Neuronal stem cell (in vitro differentiated cells): Measurements from ENCODE around the gene CNPY2.

Experiments
- DNase-seq: peaks from one replicate; pipeline ENCODE4 v3.0.0-alpha.2; 2013; ENCODE audit warnings: low spot score
- H2AFZ ChIP-seq: one replicate; pipeline ENCODE4 v1.6.1; 2013; ENCODE audit warnings: mild to moderate bottlenecking, low read length, inconsistent platforms
- H2AK5ac ChIP-seq: 2 replicates; pipeline ENCODE4 v1.6.1; 2013; ENCODE audit warnings: low read depth, mild to moderate bottlenecking, inconsistent platforms, low read length, moderate library complexity, mixed read lengths
- H2BK120ac ChIP-seq: 2 replicates; pipeline ENCODE4 v1.6.1; 2013; ENCODE audit warnings: low read depth, mild to moderate bottlenecking, inconsistent platforms, low read length, moderate library complexity, mixed read lengths
- H2BK12ac ChIP-seq: one replicate; pipeline ENCODE4 v1.6.1; 2013; ENCODE audit warnings: low read length, inconsistent platforms
- H2BK15ac ChIP-seq: 2 replicates; pipeline ENCODE4 v1.6.1; 2013; ENCODE audit warnings: mild to moderate bottlenecking, low read length, inconsistent platforms, mixed read lengths
- H2BK5ac ChIP-seq: one replicate; pipeline ENCODE4 v1.6.1; 2013; ENCODE audit warnings: inconsistent platforms, mild to moderate bottlenecking, low read length, moderate library complexity
- H3K14ac ChIP-seq: one replicate; pipeline ENCODE4 v1.6.1; 2013; ENCODE audit warnings: low read length, inconsistent platforms
- H3K18ac ChIP-seq: 2 replicates; pipeline ENCODE4 v1.6.1; 2013; ENCODE audit warnings: low read length, inconsistent platforms
- H3K23ac ChIP-seq: 2 replicates; pipeline ENCODE4 v1.6.1; 2013; ENCODE audit warnings: low read depth, mild to moderate bottlenecking, mixed read lengths, low read length, inconsistent platforms; ENCODE audit not compliant: poor library complexity
- H3K27ac ChIP-seq: replicated peaks from 3 replicates; pipeline ENCODE4 v1.5.1; 2013; ENCODE audit warnings: low read length, inconsistent platforms
- H3K27me3 ChIP-seq, 3 experiments: 2 replicates each; pipeline ENCODE4 v1.6.1; 2013; ENCODE audit warnings: low read length in 3 of 3, mild to moderate bottlenecking in 2 of 3, inconsistent platforms in 1 of 3, low read depth in 1 of 3, mixed read lengths in 1 of 3, moderate library complexity in 1 of 3; ENCODE audit not compliant: control insufficient read depth in 3 of 3, insufficient read depth in 3 of 3
- H3K36me3 ChIP-seq, 2 donors: replicated peaks in 1 of 2; 2 replicates each; pipeline ENCODE4 v1.6.1; 2013; ENCODE audit warnings: low read length in 2 of 2; ENCODE audit not compliant: control insufficient read depth in 2 of 2, insufficient read depth in 2 of 2
- H3K4ac ChIP-seq: 2 replicates; pipeline ENCODE4 v1.6.1; 2013; ENCODE audit warnings: inconsistent platforms, mild to moderate bottlenecking, low read length, moderate library complexity
- H3K4me1 ChIP-seq, 2 donors: 1 replicate in 1 of 2; 2 replicates in 1 of 2; pipeline ENCODE4 v1.6.1; 2013; ENCODE audit warnings: low read length in 2 of 2, low read depth in 1 of 2; ENCODE audit not compliant: control insufficient read depth in 2 of 2, insufficient read depth in 1 of 2
- H3K4me2 ChIP-seq: one replicate; pipeline ENCODE4 v1.6.1; 2013; ENCODE audit warnings: mild to moderate bottlenecking, low read length, inconsistent platforms; ENCODE audit not compliant: insufficient read depth, poor library complexity, severe bottlenecking
- H3K4me3 ChIP-seq, 2 donors: 2 replicates each; pipeline ENCODE4 v1.5.1; 2013; ENCODE audit warnings: low read length in 2 of 2, mild to moderate bottlenecking in 2 of 2, inconsistent platforms in 1 of 2, moderate library complexity in 1 of 2
- H3K79me1 ChIP-seq: one replicate; pipeline ENCODE4 v1.6.1; 2013; ENCODE audit warnings: low read depth, mild to moderate bottlenecking, inconsistent platforms, low read length, moderate library complexity
- H3K9ac ChIP-seq: one replicate; pipeline ENCODE4 v1.6.1; 2013; ENCODE audit warnings: mild to moderate bottlenecking, low read depth, low read length, inconsistent platforms; ENCODE audit not compliant: poor library complexity
- H3K9me3 ChIP-seq, 2 donors: replicated peaks in 1 of 2; 2 replicates each; pipeline versions ENCODE3 to v1.6.1; 2013; ENCODE audit warnings: low read length in 2 of 2, mild to moderate bottlenecking in 2 of 2, inconsistent platforms in 1 of 2, low read depth in 1 of 2, mixed read lengths in 1 of 2, moderate library complexity in 1 of 2; ENCODE audit not compliant: control insufficient read depth in 2 of 2, insufficient read depth in 1 of 2
- H4K8ac ChIP-seq: one replicate; pipeline ENCODE4 v1.6.1; 2013; ENCODE audit warnings: low read depth, mild to moderate bottlenecking, inconsistent platforms, low read length, moderate library complexity
- H4K91ac ChIP-seq: one replicate; pipeline ENCODE4 v1.6.1; 2013; ENCODE audit warnings: low read length, low read depth, mild to moderate bottlenecking, inconsistent platforms; ENCODE audit not compliant: poor library complexity
- WGBS, 2 donors: extraction: QIAGEN DNeasy Blood & Tissue Kit; methylation state at CpG; one replicate each; pipeline ENCODE4 v1.1.7; 2013; ENCODE audit warnings: missing lambda C conversion rate in 2 of 2, mixed read lengths in 1 of 2; ENCODE audit not compliant: insufficient read length in 2 of 2, insufficient replicate concordance in 1 of 2; ENCODE audit errors: extremely low coverage in 2 of 2; 5-methylcytosine and 5-hydroxymethylcytosine counted together

CNPY2 gene

DNA sequence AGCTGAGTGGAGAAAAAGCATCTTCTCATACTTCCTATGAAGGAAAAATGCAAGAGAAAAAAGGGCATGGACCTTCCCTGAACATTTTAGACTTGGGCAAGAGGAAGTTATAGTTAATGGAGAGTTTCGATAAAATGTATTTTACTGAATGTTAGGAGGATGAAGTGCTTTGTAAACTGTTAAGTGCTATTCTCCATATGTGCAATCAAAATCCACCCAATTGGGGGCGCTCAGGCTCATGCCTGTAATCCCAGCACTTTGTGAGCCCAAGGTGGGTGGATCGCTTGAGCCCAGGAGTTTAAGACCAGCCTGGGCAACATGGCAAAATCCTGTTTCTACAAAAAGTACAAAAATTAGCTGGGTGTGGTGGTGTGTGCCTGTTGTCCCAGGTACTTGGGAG, 1.9 kb upstream of the CNPY2 start:
- H2AFZ ChIP-seq: no peak overlapping the region
- DNase-seq: no peak
- H4K91ac ChIP-seq: no peak overlapping the region
- H3K4me2 ChIP-seq: no peak overlapping the region
- WGBS, 2 donors: 100% methylated on average over 1 of the region's 3 CpGs; no CpG with 5 or more reads in 1 of the 2 donors
- H3K79me1 ChIP-seq: peaks cover 4% of the 10 kb centered on the region
- H3K18ac ChIP-seq: no peak overlapping the region
- no peak overlapping the region for H2AK5ac ChIP-seq
- H3K27ac ChIP-seq: no peak overlapping the region
- no peak overlapping the region for H2BK120ac ChIP-seq
- no peak overlapping the region for H3K4ac ChIP-seq
- no peaks in the 10 kb centered on the region for H3K9me3 ChIP-seq
- H3K23ac ChIP-seq: no peak overlapping the region
- H2BK5ac ChIP-seq: no peak overlapping the region
- no peak overlapping the region for H4K8ac ChIP-seq
- H3K27me3 ChIP-seq: no peaks in the 10 kb centered on the region
- H3K14ac ChIP-seq: no peak overlapping the region
- no peak overlapping the region for H2BK15ac ChIP-seq
- H3K4me1 ChIP-seq: peaks cover 3 to 5% of the 10 kb centered on the region in 2 donors
- no peak overlapping the region for H3K9ac ChIP-seq
- H3K4me3 ChIP-seq: no peak overlapping the region
- H3K36me3 ChIP-seq: peaks cover 12 to 63% of the 10 kb centered on the region in 2 donors
- no peak overlapping the region for H2BK12ac ChIP-seq

DNA sequence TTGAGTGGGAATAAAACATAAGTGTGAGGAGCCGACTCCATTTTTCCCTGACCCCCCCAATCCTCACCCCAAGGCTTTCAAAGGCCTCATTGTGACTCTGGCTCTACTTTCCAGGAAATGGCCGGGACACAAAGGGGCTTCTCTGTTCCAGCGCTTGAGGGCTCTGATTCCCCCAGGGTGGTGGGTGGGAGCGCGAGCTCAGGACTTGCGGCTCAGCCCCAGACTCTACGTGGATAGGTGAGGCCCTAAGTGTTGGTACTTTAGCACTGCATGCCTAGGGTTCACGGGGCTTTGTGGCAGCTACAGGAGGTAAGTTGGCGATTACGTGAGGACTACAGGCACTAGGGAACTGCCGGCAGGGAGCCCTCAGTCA, 553 bp downstream of the CNPY2 start:
- H3K9me3 ChIP-seq: no peaks in the 10 kb centered on the region
- peak overlapping the region; percentile 93 for H2AFZ ChIP-seq
- H3K36me3 ChIP-seq: peaks cover 18 to 71% of the 10 kb centered on the region in 2 donors
- no peak overlapping the region for H2BK120ac ChIP-seq
- WGBS, 2 donors: no CpG with 5 or more reads among the region's 11 CpGs
- H2BK12ac ChIP-seq: no peak overlapping the region
- peak overlapping the region; percentile 40 for H2AK5ac ChIP-seq
- no peak overlapping the region for H4K91ac ChIP-seq
- peaks cover 4% of the 10 kb centered on the region for H3K79me1 ChIP-seq
- no peak overlapping the region for H3K4ac ChIP-seq
- no peak for DNase-seq
- peak overlapping the region; percentile 86 for H3K14ac ChIP-seq
- H3K23ac ChIP-seq: peak overlapping the region; percentile 82
- peaks cover 3 to 5% of the 10 kb centered on the region in 2 donors for H3K4me1 ChIP-seq
- peak overlapping the region; percentile 86 to 95 for H3K4me3 ChIP-seq
- no peak overlapping the region for H4K8ac ChIP-seq
- no peaks in the 10 kb centered on the region for H3K27me3 ChIP-seq
- peak overlapping the region; percentile 95 for H3K27ac ChIP-seq
- peak overlapping the region; percentile 87 for H2BK5ac ChIP-seq
- H2BK15ac ChIP-seq: no peak overlapping the region
- peak overlapping the region; percentile 92 for H3K4me2 ChIP-seq
- H3K9ac ChIP-seq: peak overlapping the region; percentile 97
- H3K18ac ChIP-seq: peak overlapping the region; percentile 93

DNA sequence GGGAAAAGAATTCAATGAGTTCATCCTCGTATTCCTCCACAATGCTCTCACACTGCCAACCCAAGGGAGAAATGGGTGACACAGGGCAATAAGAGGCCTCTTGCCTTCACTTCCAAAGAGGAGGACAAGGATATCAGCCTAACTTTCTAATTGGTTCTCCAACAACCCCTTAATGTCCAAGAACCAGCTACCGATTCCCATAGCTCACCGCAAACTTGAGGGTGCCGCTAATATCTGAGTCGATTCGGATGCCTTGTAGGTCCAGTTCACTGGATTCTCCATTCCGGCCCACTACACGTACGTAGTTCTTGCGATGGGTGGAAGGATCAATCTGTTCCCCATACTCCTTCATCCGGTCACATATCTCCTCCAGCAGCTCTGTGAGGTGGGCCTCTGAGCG, 4.8 kb downstream of the CNPY2 start:
- no peak for DNase-seq
- Histone ChIP-seq H2BK5ac (no peak overlapping the region), H3K4me1 (peaks cover 3 to 5% of the 10 kb centered on the region in 2 donors), H2AFZ (no peak overlapping the region), H3K9ac (no peak overlapping the region), H3K9me3 (no peaks in the 10 kb centered on the region), H3K4me3 (no peak overlapping the region), H3K14ac (no peak overlapping the region), H2BK120ac (no peak overlapping the region), H3K4me2 (no peak overlapping the region), H3K79me1 (peaks cover 4% of the 10 kb centered on the region), H2BK15ac (no peak overlapping the region), H2BK12ac (no peak overlapping the region), H4K8ac (no peak overlapping the region), H3K36me3 (peaks cover 28 to 77% of the 10 kb centered on the region in 2 donors), H4K91ac (no peak overlapping the region), H3K4ac (no peak overlapping the region), H3K18ac (no peak overlapping the region), H3K23ac (no peak overlapping the region), H3K27ac (no peak overlapping the region), H2AK5ac (no peak overlapping the region), H3K27me3 (no peaks in the 10 kb centered on the region)
- WGBS, 2 donors: no CpG with 5 or more reads among the region's 12 CpGs

DNA sequence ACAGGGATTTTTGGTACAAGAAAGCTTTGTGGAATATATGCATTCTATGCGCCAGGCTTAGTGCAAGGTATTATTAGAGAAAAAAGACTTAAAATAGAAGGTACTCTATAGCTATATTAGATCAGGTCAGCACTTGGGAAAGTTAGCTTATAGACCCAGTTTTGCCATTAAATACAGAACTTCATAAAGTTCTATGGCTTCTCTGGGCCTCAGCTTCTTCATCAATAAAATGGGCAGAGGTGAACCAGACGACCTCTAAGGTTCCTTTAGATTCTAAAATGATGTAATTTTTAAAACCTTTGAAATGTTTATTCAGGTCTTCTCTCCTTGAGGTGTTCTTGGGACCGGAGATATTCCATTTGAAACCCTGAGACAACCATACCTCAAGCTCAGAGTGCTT, 7.1 kb downstream of the CNPY2 start:
- Histone ChIP-seq H2AFZ (no peak overlapping the region), H3K23ac (no peak overlapping the region), H3K9ac (no peak overlapping the region), H2BK120ac (no peak overlapping the region), H3K4ac (no peak overlapping the region), H3K18ac (no peak overlapping the region), H4K8ac (no peak overlapping the region), H3K4me3 (no peak overlapping the region), H3K36me3 (peaks cover 25 to 85% of the 10 kb centered on the region in 2 donors), H3K27me3 (no peaks in the 10 kb centered on the region), H3K27ac (no peak overlapping the region), H2BK5ac (no peak overlapping the region), H3K4me1 (no peaks in the 10 kb centered on the region), H2BK12ac (no peak overlapping the region), H3K14ac (no peak overlapping the region), H4K91ac (no peak overlapping the region), H2AK5ac (no peak overlapping the region), H2BK15ac (no peak overlapping the region), H3K4me2 (no peak overlapping the region), H3K79me1 (no peaks in the 10 kb centered on the region), H3K9me3 (no peaks in the 10 kb centered on the region)
- WGBS, 2 donors: no CpG with 5 or more reads among the region's 3 CpGs
- DNase-seq: no peak
